ENCODE measurements around the gene SCAMP5.

- TF ChIP-seq CTCF (IDR thresholded peaks at IDR 0.05; ENCODE audit: low read length): no peak
- TF ChIP-seq EZH2phosphoT487 (IDR thresholded peaks at IDR 0.05; ENCODE audit: low read length): no peak
- no peak for TF ChIP-seq EZH2 (optimal IDR thresholded peaks at IDR 0.05; ENCODE audit: low read depth, low read length)
Observed at GRCh38 chr15:75070674-75071073, 75.3 kb downstream of the SCAMP5 start.
